LNCAP (cell line): ENCODE measurements around the gene MYL5.

Source experiments
- TF ChIP-seq, protein P1 (sequence below): fragments of 450-650 bp; IDR thresholded peaks from 2 replicates; pipeline ENCODE4 v1.5.1; 2017; ENCODE audit warnings: mild to moderate bottlenecking

The MYL5 gene

DNA sequence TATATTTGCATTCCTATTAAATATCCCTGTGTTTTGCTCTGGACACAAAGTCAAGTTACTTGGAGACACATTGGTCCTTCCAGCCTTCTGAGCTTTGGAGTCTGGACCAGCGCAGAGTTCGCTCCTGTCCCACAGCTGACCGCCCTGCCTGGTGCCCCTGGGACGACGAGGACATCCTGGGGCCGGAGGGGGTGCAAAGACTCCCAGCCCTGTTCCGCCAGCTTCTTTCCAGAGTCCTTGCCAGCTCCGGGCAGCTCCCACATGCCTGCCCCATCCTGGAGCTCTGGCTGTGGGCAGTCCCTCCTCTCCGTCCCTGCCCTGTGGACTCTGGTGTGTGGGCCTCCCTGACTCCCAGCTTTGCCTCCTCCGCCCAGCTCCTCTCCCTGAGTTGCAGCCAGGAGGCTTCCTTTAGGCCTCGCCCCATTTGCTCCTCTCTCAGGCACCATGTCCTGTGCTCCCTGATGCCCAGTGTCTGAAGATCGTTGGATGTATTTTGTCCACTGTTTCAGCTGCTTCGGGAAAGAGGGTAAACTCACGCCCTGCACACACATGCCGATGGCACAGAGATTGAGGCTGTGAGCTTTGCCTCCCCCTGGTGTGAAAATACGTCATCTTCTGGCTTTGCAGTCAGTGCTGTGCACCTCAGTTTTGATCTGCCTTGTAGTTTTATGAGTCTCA, 26.4 kb downstream of the MYL5 start:
- TF ChIP-seq, protein P1, sequence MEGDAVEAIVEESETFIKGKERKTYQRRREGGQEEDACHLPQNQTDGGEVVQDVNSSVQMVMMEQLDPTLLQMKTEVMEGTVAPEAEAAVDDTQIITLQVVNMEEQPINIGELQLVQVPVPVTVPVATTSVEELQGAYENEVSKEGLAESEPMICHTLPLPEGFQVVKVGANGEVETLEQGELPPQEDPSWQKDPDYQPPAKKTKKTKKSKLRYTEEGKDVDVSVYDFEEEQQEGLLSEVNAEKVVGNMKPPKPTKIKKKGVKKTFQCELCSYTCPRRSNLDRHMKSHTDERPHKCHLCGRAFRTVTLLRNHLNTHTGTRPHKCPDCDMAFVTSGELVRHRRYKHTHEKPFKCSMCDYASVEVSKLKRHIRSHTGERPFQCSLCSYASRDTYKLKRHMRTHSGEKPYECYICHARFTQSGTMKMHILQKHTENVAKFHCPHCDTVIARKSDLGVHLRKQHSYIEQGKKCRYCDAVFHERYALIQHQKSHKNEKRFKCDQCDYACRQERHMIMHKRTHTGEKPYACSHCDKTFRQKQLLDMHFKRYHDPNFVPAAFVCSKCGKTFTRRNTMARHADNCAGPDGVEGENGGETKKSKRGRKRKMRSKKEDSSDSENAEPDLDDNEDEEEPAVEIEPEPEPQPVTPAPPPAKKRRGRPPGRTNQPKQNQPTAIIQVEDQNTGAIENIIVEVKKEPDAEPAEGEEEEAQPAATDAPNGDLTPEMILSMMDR = no peak

DNA sequence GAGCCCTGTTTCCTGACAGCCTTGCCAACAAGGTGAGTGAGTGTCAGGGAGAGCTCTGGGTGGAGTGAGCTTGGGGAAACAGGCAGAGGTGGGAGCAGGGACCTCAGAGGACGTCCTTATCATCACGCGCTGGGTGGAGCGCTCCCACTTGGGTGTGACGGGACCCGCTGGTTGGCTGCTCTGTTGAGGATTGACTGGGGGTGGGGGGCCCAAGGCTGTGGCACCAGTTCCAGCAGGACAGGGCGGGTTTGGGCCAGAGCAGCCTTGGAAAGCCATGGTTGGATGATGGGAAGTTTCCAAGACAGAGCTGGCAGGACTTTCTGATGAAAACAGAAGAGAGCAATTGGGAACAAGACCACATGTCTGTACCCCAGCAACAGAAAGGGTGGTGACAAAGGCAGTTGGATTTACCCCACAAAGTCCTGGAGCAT, 28.3 kb downstream of the MYL5 start:
- TF ChIP-seq, protein P1 = no peak

DNA sequence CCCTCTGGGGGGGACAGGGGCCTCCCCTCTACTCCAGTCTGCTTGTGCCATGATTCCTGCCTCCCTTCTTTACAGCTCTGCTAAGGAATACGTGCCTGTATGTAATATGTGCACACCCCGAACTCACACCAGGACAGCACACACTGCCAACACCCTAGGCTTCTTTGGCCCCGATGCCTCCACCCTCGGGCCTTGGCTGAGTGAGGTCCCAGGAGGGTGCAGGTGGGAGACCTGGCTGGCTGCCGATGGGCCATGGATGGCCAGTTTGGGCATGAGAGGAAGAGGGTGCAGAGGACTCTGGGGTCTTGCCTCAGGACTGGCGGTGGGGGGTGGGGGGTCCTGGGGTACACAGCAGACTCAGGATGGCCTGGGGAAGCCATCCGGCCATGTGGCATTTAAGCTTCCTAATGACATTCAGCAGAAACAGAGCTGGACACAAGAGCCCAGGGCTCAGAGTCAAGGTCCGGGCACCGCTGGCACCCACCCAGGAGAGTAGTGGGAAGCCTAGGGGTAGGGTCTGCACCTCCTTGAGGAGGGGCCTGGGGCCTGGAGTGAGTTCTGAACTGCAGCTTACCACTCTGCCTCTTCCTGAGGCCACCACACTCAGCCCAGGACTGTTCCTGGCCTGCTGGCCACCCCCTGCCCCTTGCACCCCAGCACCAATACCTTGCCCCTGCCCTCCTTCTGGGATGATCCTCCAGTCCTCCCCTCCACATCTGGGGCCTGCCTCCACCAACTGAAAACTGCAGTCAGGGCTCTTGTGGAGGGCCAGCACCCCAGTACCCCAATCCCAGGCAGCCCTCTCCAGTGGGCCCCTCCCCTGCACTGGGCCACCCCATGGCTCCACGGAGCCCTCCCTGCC, 29.2 kb downstream of the MYL5 start:
- TF ChIP-seq, protein P1 = no peak

DNA sequence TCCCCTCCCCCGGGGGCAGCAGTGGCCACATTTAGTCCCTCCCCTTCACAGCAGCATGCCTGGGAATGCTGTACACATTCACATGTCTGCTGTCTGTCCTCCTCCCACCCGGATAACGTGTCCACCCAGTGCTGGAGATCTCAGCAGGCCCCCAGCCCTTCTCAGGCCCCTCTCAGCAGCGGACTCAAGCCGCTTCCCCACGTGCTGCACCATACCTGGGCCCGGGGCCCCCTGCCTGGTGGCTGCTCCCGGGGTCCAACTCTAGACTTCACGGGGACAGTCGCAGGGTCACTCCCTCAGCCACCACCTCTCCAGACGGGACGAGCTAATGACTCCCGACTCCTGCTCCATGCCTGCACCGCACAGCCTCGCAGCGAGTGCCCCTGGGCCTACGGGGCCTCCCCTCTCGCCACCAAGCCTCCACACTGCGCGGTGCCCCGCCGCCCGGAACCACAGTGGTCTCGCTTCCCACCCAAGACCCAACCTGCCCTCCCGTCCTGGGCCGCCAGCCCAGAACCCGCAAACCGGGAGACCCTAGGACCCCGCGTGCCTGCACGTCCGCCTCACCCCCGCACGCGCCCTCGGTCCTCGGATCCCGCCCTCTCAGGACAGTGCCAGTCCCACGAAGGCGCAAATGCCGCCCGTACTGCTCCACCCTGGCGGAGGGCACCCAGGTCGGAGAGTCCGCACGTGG, 30.0 kb downstream of the MYL5 start:
- TF ChIP-seq, protein P1 = no peak

DNA sequence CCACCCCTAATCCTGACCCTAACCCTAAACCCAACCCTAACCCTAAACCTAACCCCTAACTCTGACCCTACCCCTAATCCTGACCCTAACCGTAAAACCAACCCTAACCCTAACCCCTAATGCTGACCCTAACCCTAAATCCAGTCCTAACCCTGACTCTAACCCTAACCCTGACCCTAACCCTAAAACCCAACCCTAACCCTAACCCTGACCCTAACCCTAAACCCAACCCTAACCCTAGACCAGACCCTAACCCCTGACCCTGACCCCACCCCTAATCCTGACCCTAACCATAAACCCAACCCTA, 30.6 kb downstream of the MYL5 start:
- TF ChIP-seq, protein P1 = no peak

DNA sequence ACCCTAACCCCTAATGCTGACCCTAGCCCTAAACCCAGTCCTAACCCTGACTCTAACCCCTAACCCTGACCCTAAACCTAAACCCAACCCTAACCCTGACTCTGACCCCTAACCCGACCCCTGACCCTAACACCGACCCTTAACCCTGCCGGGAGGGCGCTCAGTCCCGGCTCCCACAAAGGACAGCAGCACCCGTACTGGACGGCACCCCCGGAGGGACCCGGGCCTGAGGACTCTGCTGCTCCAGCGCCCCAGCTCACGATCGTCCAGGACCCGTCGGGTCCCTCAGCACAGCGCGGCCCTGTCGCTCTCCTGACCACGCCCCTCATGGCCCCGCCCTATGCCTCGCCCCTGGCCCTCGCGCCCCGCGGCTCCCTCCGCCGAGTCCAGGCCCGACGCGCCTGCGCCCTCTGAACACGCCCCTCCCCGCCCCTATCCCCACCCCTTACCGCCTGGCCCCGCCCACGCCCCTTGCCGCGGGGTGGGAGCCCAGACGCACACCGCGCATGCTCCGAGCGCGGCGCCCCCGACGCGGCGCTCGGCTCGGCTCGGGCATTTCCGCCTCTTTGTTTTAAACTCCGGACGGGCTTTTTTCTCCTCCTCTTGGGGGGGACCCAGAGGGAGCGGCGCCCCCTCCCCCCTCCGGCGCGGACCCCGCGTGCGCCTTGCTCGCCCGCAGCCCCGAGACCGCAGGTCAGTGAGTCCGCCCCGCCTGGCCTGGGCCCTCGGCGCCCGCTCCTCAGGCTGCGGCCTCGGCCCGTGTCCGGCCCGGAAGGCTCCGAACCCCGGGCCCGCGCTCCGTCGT, 31.1 kb downstream of the MYL5 start, which contains the start of gene PCGF3:
PCGF3 (plus strand) TSS at position 555 of the 805 bp plus-strand sequence. CDS start 27,849 bp downstream, outside the sequence.
- TF ChIP-seq, protein P1 = no peak
